GM10266 (cell line): ENCODE data around the gene TMEM115.

ENCODE experiments used
- DNase-seq: peaks from one replicate; pipeline ENCODE4 v3.0.0; 2012; ENCODE audit errors: extremely low spot score
- TF ChIP-seq, protein P1 (sequence below): IDR thresholded peaks from 2 replicates; pipeline ENCODE4 v1.5.1; 2012; ENCODE audit warnings: mild to moderate bottlenecking, low read depth; ENCODE audit not compliant: control insufficient read depth, insufficient read depth; ENCODE audit errors: missing control alignments

The TMEM115 gene

DNA sequence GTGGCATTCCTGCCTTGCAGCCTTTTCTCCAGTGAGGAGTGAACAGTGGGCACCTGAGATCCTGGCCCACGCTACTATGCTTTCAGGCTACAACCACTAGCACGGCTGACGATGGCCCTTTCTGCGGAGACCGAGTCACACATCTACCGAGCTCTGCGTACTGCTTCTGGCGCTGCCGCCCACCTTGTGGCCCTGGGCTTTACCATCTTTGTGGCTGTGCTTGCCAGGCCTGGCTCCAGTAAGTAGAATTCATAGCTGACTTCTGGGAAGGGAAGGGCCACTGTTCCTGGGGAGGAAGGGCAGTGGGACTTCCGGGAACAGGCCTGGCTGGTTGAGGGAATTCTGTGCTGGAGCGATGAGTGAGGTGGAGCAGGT is 8.0 kb downstream of the TMEM115 start:
- no peak for DNase-seq
- TF ChIP-seq, protein P1, sequence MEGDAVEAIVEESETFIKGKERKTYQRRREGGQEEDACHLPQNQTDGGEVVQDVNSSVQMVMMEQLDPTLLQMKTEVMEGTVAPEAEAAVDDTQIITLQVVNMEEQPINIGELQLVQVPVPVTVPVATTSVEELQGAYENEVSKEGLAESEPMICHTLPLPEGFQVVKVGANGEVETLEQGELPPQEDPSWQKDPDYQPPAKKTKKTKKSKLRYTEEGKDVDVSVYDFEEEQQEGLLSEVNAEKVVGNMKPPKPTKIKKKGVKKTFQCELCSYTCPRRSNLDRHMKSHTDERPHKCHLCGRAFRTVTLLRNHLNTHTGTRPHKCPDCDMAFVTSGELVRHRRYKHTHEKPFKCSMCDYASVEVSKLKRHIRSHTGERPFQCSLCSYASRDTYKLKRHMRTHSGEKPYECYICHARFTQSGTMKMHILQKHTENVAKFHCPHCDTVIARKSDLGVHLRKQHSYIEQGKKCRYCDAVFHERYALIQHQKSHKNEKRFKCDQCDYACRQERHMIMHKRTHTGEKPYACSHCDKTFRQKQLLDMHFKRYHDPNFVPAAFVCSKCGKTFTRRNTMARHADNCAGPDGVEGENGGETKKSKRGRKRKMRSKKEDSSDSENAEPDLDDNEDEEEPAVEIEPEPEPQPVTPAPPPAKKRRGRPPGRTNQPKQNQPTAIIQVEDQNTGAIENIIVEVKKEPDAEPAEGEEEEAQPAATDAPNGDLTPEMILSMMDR, result no peak

DNA sequence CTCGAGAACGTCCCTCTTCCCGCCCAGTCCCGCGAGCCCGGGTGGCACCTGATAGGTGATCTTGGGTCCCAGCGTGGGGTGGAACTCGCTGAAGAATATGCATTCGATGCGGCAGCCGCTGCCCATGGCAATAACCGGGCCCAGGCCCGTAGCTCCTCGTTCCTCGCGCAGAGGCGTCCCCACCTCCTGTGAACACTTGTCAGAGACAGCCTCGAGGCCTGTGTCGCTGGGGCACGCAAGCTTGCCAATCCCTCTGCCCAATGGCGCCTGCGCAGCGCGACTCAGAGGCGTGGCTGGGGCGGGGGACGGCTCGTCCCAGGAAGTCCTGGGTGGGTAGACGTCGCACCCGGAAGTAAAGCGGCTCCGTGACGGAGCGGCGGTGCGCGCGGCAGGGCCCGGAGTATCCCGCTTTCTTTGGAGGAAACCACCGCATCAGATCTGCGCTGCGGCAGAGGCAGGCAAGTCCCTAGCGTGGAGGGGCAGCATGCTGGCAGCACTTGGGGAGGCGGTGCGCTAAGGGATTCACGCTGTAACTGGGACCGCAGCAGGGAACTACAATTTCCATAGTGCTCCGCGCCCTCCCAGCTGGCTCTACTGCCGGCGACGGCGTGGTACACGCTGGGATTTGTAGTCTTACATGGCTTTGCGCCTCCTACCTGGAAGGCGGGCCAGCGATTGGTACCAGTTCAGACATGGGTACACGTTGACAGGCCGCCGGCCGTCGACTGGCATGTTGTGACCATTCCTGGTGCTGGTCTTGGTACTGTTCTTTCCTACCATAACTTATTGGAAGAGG is 8.6 kb downstream of the TMEM115 start, which contains the start of the genes CYB561D2 and NPRL2:
CYB561D2 (plus strand) TSS at position 336 of the 796 bp plus-strand sequence. CDS start 572 bp downstream, outside the sequence.
NPRL2 (minus strand) TSS at position 249 of the 796 bp plus-strand sequence; CDS start at position 126, 123 bp downstream.
- TF ChIP-seq, protein P1, result no peak
- peak; percentile 94 for DNase-seq

DNA sequence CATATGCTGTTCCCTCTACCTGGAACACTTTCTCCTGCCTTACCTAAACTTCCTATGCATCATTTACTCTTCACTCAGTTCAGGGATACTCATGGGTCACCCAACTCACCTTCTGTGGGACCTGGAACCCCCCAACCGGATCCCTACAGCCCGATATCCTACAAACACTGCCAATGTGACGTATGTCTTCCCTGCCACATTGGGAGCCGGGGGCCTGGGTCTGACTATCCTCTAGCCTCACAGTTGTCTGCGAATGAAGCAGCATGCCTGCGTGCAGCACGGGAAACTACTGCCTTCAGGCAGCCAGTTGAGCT is 9.2 kb downstream of the TMEM115 start:
- DNase-seq, result no peak
- TF ChIP-seq, protein P1, result no peak

DNA sequence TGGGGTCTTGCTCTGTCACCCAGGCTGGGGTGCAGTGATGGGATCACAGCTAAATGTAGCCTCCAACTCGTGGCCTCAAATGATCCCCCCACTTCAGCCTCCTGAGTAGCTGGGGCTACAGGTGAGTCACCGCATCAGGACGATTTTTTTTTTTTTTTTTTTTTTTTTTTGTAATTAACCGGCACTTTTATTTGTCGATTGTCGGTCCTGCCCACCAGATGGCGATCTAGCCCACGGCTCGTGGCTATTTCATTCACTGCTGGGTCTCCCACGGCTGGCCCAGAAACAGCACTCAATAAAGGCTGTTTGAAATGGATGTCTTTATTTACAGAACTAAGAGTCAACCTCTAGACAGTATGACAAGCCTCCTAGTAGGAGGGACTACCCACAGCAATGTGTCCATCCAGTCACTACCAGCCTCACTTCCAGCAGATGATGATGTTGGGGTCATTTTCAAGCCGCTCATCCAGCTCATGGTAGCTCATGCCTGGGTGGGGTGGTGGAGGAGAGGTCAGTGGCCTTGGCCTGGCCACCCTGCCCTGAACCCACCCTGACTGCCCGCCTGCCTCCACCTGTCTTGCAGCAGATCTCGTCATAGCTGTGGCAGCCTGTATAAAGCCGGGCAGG is 12.0 kb downstream of the TMEM115 start:
- TF ChIP-seq, protein P1, result peak; percentile 66
- DNase-seq, result no peak

DNA sequence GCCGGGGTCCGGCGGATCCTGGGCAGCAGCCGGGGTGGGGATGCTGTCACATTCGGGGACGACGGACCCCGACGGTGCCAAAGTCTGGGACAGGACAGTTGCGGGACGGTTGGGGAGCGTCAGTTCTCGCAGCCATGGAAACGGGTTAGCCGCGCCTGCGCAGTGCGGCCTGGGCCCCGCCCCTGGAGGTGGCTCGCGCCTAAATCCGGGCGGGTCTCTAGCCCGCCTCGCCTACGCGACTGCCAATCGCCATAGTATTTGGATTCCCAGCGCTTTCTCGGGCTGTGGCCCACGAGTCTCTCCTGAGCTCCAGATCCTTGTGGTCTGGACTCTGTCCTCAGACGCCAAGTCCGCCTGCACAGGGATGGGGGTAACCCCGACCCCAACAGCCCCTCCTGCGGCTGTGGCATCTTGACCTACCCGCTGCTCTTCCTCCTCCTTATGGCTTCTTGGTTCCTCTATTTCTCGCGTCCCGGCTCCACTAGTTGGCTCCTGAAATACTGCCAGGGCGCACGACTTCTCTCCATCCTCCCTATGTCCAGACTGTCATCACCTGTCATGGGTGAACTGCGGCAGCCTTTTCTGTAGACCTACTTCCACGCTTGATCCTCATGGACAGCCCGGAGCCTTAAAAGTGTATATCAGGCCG is 13.6 kb downstream of the TMEM115 start, which contains the start of gene ZMYND10:
ZMYND10 (minus strand) TSS at position 147 of the 649 bp plus-strand sequence. CDS start 153 bp downstream, outside the sequence.
- TF ChIP-seq, protein P1, result no peak
- DNase-seq, result peak; percentile 83

DNA sequence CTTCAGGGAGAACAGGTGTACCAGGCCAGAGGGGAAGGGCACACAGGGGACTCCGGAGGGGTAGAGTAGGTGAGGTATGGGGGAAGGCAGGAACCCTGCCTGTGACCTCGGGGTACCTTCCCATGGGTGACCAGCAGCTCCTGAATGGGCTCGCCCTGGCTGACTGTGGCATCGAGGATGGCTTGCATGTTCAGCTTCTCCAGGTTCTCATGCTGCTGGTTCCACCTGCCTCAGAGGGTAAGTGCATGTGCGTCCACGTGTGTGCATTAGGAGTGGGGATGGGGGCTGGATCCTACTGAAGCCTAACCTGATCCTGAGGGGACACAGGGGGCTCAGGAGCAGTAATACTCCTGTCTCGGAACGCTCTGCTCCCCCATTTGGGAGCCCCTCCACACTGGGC is 14.3 kb downstream of the TMEM115 start:
- TF ChIP-seq, protein P1, result no peak
- DNase-seq, result no peak
